CD4-positive, alpha-beta T cell treated with Interleukin-10 for 1 hour (primary cell): ENCODE results near the gene IFT172.
"Not testable (repeated sequence)": the region's sequence is repeated elsewhere in the genome, so short reads cannot be mapped to it uniquely, and the experiment has no call there.

Experiments
- DNase-seq: peaks from one replicate; pipeline ENCODE4 v3.0.0-alpha.2; 2020

IFT172 gene

DNA sequence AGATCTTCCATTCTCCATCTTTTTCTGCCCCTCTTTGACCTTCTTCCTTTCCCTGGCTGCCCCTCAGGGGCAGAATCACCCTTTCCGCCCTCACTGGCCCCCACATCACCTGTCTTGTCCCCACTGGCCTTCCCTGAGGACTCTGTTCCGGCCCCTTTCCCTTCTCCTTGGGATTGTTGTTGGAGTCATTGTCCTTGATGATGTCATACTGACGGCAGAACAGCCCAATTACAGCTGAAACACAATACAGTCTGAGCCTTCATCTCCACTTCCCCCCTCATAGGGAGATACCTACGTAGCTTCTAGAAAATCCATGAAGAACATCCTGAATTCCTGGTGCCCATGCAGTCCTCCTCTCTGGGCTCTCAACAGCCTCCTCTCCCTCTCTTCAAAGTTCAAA lies 3.0 kb upstream of the IFT172 start:
- no peak for DNase-seq

DNA sequence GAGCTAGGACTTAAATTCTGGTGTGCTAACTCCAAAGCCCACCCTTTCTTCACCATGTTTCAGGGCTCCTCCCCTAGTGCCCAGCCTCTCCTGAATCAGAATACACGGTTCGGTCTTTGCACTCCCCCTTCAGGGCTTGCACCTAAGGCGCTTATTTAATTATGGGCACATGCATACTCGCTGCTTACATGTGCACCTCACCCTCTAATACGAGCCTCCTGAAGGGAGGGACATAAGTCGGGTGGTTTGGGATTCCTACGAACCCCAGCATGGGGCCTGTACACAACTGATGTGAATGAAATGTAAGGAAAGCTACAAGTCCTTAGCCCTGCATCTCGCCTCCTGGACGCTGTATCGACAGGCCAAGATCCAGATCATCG lies 435 bp downstream of the IFT172 start:
- DNase-seq, result no peak

DNA sequence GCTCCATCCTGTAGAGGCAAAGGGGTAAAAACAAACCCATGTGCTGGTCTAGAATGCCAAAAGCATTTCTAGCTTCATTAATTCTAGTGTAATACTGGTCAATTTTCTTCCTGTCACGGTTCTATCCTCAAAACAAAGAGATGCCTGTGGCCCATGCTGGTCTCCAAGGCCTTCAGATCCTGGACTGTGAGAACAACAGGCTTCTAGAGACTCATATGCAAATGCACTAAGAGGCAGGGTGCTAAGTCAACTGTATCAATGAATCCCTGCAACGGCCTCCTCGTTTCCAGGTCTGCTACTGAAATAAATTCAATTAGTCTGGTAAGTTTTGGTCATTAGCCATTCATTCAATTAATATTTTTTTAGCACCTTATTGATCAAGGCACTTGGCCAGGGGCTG lies 4.0 kb downstream of the IFT172 start:
- no peak for DNase-seq

DNA sequence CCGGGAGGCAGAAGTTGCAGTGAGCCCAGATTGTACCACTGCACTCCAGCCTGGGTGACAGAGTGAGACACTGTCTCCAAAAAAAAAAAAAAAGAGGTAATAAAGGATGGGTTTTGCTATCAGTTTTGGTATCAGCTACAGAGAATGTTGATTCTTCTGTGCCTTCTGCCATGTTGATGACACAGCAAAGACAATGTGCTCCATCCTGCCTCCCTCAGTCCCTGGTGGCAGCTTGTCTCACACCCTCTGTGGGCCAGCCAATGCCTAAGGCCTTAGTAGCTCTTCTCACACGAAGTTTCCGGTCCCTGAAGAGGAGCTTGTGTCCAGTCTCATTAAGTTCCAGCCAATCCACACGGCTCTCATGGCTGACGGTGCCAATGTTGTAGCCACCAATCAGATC lies 17.6 kb downstream of the IFT172 start:
- DNase-seq, result no peak

DNA sequence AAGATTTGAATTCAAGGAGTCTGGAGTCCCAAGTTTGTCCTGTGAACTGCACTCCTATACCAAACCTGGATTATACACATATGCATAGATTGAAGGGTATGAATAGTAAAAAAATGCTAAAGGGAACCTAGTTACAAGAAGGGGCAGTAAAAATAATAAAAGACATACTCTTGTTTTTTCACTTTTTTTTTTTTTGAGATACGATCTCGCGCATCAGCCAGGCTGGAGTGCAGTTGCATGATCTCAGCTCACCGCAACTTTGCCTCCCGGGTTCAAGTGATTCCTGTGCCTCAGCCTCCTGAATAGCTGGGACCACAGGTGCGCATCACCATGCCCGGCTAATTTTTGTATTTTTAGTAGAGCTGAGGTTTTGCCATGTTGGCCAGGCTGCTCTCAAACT lies 25.1 kb downstream of the IFT172 start:
- DNase-seq, result no peak

DNA sequence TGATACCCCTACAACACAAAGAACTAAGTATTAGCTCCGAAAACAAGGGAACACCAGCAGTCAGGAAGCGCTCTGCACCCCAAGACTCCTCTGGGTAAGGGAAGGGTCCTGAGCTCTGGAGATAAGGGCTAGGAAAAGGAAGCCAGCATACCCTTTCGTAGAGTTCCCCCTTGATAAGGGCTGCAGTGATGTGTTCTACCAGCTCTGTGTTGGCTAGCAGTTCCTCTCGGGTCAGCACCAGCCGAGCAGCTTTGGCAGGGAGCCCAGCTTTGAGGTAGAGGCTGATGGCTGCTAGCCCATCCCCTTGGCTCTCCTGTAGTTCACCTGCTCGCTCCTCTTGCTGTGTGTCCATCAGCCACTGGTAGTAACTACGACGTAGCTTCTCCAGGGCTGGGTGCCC lies 28.4 kb downstream of the IFT172 start:
- DNase-seq, result no peak

DNA sequence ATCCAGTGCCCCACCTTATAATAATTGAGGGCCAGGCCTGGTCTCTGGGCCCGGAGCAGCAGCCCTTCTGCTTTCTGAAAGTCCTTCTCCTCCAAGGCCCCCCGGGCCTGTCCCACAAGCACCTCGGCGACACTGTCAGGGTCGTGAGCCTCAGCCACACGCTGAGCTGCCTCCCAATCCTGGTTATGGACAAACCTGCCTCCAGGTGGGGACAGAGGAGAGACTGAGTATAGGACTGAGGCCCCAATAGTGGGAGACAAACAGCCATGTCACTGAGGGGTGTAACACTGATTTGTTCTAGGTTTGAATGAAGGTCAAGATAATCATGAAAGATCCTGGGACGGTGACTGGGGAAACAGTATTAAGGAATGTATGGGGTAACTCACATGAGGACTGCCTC lies 35.6 kb downstream of the IFT172 start:
- DNase-seq, result no peak

DNA sequence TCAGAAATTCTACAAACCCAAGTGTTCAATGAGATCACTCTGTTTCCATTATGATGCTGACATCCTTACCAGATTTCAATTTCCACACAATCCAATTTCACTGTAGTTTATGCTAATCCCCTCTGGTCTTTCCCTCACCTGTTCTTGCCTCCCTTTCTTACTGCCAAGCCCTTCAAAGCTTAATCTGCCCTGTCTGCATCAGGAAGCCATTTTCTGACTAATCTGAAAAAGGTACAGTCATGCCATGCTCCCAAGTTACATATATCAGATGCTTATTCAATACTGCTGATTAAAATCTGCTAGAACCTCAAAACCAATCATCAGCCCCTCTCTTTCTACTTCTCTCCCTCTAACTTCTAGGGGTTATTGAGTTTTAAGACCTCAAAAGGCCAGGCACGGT lies 38.4 kb downstream of the IFT172 start:
- DNase-seq, result no peak

DNA sequence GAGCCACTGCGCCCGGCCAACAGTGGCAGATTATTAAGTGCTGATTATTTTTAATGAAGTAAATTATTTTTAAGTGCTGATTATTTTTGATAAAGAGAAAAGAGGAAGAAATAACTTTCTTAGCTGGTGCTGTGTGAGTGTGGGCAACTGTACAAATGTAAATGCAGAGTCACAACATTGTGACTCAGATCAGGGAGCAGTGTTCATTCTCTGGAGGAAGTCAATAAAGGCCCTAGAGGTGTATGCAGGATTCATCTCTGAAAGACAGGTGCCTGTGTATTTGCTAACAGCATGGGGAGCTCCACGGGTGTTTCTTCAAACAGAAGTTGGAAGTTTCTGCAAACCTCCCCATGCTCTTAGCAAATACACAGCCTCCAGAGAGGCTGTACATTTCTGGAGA lies 41.2 kb downstream of the IFT172 start:
- DNase-seq, result no peak

DNA sequence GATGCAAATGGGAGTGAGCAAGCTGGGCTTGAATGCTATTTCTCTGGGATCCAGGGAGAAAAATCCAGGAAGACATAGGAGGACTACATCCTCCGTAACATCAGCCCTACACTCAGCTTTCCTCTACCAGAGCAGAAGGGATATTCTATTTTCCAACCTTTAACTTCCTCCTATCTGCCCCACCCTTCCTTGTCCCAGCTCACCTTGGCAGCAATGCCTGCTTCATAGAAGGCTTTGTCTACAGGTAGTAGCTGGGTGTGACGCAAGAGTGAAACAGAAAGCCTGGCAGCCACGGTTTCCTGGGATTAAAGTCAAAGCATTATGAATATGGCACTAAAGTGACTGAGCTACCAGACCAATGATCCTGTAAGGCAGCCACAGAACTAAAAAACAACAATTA lies 43.5 kb downstream of the IFT172 start:
- no peak for DNase-seq

DNA sequence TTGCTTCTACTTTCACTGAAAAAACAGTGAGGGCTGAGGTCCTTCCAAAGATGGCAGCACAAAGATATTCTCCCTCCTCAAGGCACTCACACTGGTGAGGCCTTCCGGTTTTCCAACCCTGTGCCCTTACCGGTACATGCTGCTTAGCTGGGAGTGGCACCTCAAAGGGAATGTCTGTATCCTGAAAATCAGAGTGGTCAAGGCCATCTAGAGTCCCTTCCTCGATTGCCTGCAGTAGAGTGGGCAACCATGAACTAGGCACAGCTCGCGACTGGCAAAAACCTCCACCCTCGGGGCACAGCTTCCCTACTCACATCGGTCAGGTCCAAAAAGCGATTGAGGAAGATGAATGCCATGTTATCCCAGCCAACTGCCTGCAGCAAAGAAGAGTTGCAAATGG lies 43.9 kb downstream of the IFT172 start:
- DNase-seq, result no peak

DNA sequence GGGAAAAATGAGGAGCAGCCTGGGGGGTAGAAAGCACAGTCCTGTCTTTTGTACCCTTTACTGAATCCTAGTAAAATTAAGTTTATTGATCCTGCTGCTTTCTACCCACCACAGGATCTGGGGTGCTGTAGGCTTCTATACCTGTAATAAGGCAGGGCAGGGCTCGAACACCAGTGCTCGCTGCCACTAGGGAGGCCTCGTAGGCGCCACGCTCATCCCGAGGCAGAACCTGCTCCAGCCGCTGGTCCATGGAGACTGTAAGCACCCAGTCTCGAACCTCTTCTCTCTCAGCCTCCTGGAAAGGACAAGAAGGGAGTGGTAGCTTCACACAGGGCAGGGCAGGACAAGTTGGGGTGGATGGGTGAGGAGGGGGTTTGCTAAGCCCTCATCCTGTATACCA lies 44.4 kb downstream of the IFT172 start:
- DNase-seq, result no peak

DNA sequence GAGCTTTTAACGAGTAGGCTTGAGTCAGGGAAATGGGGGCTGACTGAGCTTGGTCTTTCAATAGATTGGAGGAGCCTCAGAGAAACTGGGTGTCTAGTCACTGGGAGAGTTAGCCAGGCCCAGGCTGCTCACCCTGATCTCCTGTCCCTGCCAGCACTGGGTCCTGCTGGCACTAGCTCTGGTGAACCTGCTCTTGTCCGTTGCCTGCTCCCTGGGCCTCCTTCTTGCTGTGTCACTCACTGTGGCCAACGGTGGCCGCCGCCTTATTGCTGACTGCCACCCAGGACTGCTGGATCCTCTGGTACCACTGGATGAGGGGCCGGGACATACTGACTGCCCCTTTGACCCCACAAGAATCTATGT lies 46.6 kb downstream of the IFT172 start:
- DNase-seq, result no peak

DNA sequence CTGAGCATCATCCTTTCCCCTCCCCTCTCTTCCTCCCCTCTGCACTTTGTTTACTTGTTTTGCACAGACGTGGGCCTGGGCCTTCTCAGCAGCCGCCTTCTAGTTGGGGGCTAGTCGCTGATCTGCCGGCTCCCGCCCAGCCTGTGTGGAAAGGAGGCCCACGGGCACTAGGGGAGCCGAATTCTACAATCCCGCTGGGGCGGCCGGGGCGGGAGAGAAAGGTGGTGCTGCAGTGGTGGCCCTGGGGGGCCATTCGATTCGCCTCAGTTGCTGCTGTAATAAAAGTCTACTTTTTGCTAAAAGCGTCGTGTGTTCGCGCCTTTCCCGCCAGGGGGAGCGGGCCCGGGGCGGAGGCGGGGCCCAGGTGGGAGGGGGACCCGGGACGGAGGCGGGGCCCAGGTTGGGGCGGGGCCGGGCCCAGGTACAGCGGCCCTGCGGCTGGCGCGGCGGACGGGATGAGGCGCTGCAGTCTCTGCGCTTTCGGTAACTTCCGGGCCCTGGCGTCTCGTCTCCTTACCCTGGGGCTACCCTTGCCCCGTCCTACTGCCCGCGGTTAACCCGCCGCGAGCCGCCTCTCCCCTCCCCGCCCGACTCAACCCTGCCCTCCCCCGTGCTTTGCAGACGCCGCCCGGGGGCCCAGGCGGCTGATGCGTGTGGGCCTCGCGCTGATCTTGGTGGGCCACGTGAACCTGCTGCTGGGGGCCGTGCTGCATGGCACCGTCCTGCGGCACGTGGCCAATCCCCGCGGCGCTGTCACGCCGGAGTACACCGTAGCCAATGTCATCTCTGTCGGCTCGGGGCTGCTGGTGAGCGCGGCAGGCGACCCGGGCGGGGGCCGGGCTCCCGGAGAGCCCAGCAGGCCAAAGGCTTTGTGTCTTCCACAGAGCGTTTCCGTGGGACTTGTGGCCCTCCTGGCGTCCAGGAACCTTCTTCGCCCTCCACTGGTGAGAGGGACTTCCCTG lies 47.3 kb downstream of the IFT172 start, which contains the start of gene KRTCAP3:
Gene KRTCAP3, plus strand, starts transcription at position 424 of the 962 bp plus-strand sequence. Its CDS starts 32 bp downstream, at position 456.
- peak; percentile 74 for DNase-seq

DNA sequence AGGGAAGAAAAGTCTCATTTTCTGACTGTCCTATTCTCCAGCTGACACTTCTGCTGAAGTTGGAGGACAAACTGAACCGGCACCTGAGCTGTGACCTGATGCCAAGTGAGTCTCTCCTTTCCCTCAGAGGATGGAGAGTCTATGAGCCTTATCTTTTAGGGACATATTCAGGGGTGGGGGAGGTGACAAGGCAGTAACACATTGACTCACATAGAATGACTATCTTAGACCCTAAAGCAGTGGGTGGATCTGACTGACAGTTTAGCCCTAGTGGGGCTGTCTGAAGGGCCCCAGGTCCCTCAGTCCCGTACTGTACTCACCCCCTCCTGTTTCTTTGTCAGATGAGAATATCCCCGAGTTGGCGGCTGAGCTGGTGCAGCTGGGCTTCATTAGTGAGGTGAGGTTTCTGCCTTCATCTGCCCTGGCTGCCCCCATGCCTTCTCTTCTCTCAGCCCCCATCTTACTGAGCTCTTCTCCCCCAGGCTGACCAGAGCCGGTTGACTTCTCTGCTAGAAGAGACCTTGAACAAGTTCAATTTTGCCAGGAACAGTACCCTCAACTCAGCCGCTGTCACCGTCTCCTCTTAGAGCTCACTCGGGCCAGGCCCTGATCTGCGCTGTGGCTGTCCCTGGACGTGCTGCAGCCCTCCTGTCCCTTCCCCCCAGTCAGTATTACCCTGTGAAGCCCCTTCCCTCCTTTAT lies 48.2 kb downstream of the IFT172 start:
- DNase-seq, result no peak

DNA sequence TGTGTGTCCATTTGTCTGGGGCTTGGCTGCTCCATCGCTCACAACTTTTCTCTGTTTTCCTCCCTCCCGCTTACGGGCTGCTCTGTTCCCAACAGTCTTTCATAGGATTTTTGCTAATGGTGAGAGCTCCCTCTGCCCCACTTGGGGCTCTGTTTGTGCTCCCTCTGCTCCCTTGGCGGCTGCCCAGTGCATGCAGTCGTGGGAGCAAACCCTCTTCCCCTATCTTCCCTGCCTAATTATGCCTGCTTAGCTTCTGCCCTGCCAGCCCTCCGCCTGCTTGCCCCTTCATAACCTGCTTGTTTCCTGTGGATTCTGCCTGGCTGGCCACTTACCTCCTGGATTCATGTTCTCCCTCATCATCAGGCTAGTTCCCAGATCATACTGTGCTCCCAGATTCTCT lies 53.9 kb downstream of the IFT172 start:
- no peak for DNase-seq

DNA sequence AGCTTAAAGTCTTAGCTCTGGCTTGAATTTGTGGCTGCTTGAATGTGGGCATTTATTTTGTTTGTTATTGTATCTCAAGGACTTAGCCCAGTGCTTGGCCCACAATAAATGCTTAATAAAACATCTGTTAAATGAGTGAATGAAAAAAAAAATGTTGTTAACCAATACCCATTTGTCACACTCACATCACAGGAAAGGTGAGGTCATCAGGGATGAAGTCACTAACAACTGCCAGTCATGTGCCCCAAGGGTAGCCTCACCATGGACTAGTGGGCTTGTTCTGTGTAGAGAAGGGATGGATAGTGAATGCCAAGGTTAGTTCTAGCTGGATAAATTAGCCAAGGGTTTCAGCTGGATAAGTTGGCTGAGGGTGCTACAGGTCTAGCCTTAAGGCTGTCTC lies 58.1 kb downstream of the IFT172 start:
- peak; percentile 44 for DNase-seq

DNA sequence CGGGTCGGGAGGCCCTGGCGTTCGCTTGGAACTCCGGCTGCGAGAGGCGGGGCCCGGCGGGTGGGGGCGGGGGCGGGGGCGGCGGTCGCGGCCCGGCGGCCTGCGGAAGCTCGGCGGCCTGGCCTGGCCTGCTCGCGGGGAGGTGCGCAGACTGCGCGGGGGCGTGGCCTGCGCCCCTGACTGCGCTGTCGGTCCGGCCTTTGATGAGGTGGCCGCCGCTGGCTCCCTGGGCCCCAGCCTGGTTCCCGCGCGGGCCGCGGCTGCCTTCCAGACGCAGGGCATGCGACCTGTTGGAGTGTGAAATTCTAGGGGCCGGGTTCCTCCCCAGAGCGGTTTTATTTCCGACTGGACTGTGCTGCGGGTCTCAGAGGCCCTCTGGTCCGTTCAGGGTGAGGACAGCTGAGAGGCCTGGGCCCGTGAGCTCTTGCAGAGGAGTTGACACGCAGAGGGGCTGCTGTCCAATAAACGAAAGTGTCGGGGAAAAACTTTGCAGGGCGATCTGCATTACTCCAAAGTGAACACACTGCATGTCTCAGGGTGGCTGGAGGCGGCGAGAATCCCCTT lies 60.5 kb downstream of the IFT172 start:
- peak; percentile 79 for DNase-seq

DNA sequence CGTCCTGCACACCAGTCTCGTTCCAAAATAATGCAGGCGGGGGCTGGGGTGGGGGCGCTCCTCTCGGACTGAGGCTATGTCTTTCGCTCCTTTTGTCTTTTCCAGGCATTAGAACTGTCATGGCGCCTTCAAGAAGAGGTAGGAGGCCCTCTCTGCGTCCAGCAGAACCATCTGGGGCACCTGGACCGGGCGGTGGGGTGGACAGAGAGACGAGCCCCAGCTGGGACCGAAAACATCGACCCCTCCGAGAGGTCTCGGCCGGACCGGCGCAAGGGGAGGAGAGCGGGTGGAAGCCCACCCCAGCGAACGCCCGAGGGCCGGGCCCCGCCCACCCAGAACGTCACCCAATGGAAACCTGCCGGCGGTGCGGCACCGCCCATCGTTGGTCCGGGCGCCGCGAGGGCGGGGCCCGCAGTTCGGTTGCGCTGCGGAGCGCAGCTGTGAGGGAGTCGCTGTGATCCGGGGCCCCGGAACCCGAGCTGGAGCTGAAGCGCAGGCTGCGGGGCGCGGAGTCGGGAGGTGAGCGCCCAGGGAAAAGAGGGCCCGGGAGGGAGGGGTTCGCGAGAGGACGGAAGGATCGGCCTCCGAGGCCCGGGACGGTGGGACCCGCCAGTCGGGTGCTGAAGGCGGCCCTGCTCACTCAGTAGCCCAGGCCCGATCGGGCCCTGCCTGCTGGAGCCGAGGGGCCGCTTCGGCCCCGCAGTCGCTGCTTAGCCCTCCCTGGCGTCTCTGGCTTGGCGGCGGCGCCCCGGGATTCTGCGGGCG lies 61.1 kb downstream of the IFT172 start, which contains the start of gene NRBP1:
Gene NRBP1, plus strand, starts transcription at position 419 of the 765 bp plus-strand sequence. CDS start 4,643 bp downstream, outside the sequence.
- DNase-seq, result peak; percentile 90

DNA sequence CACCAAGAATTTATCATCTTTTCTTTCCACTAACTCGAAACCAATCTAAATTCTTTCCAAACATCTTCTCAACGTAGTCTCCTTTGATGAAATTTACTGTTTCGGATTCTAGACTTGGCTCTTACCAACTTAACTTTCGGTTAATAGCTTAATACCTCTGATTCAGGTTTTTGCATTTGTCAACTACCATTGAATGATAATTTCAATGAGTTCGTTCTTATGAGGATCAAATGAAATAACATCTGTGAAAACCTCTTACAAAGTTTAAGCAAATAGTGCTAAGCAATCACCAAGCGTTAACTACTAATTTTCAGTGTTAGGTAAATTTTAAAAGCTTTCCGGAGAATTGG lies 61.7 kb downstream of the IFT172 start:
- DNase-seq, result no peak

DNA sequence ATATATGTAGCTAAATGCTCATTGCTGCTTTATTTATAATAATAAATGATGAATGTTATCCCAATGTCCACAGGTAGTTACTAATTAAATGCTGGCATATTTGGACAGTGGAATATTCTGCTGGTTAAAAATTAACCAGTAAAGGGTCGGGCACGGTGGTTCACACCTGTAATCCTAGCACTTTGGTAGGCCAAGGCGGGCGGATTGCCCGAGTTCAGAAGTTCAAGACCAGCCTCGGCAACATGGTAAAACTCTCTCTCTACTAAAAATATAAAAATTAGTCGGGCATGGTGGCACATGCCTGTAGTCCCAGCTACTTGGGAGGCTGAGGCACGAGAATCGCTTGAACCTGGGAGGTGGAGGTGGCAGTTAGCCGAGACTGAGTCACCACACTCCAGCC lies 64.5 kb downstream of the IFT172 start:
- DNase-seq, result not testable (repeated sequence)

DNA sequence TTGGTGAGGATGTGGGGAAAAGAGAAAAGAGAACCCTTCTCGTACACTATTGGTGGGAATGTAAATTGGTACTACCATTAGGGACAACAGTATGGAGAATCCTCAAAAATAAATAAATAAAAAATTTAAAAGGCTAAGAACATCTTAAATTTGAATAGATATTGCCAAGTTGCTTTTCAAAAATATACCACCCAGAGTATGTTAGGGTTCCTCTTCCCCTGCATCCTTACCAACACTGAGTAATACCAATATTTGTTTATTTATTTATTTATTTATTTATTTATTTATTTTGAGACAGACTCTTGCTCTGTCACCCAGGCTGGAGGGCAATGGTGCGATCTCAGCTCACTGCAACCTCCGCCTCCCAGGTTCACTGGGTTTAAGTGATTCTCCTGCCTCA lies 66.6 kb downstream of the IFT172 start:
- DNase-seq, result no peak

DNA sequence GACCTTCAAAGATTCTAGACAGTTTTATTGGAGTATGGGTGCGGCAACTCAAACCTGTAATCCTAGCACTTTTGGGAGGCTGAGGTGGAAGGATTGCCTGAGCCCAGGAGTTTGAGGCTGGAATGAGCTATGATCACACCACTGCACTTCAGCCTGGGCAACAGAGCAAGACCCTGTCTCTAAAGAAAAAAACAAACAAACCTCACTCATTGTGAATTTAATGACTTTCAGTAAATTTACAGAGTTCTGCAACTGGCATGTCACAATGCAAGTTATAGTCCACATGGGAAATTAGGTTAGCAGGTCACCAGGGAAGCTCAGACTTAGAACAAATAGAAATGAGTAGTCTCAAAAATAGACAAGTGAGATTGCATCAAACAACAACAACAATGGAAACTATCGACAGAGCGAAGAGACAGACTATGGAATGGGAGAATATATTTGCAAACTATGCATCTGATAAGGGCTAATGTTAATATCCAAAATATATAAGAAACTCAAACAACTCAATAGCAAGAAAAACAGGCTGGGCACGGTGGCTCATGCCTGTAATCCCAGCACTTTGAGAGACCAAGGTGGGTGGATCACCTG lies 67.8 kb downstream of the IFT172 start:
- DNase-seq, result no peak
